Panc1 (cell line): ENCODE measurements around the gene FNBP1L.

Experiments used
- POLR2AphosphoS5 ChIP-seq: IDR thresholded peaks from 2 replicates; pipeline ENCODE4 v1.6.1; 2012; ENCODE audit warnings: mild to moderate bottlenecking, low read depth, low read length, moderate library complexity
- SIN3A ChIP-seq: IDR thresholded peaks from 2 replicates; pipeline ENCODE4 v1.6.1; 2012; ENCODE audit warnings: low read depth, mild to moderate bottlenecking, low read length, moderate library complexity, borderline replicate concordance; ENCODE audit not compliant: insufficient read depth
- TCF7L2 ChIP-seq: IDR thresholded peaks from 2 replicates; pipeline ENCODE4 v1.6.1; 2011; ENCODE audit warnings: mild to moderate bottlenecking, low read depth, low read length, inconsistent platforms
- TF ChIP-seq, protein P1 (sequence below): fragments of 450-650 bp; IDR thresholded peaks from 2 replicates; pipeline ENCODE4 v1.5.1; 2017; ENCODE audit warnings: mild to moderate bottlenecking
- TF ChIP-seq, protein P2 (sequence below), 2 experiments: IDR thresholded peaks; 2 replicates each; pipeline ENCODE4 v1.6.1; 2011 to 2012; ENCODE audit warnings: low read depth in 2 of 2, control low read depth in 1 of 2, low read length in 1 of 2, mild to moderate bottlenecking in 1 of 2, moderate library complexity in 1 of 2; ENCODE audit not compliant: insufficient read depth in 1 of 2

DNA sequence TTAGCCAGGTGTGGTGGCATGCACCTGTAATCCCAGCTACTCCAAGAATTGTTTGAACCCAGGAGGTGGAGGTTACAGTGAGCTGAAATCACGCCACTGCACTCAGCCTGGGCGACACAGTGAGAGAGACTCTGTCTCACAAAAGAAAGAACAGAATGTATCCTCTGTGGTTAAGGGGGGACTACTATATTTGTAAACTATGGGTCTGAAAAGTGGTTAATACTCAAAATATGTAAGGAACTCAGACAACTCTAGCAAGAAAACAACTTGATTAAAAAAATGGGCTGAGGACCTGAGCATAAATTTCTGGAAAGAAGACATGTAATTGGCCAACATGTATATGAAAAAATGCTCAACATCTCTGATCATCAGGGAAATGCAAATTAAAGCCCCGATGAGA is 11.2 kb downstream of the FNBP1L start:
- TF ChIP-seq, protein P1, sequence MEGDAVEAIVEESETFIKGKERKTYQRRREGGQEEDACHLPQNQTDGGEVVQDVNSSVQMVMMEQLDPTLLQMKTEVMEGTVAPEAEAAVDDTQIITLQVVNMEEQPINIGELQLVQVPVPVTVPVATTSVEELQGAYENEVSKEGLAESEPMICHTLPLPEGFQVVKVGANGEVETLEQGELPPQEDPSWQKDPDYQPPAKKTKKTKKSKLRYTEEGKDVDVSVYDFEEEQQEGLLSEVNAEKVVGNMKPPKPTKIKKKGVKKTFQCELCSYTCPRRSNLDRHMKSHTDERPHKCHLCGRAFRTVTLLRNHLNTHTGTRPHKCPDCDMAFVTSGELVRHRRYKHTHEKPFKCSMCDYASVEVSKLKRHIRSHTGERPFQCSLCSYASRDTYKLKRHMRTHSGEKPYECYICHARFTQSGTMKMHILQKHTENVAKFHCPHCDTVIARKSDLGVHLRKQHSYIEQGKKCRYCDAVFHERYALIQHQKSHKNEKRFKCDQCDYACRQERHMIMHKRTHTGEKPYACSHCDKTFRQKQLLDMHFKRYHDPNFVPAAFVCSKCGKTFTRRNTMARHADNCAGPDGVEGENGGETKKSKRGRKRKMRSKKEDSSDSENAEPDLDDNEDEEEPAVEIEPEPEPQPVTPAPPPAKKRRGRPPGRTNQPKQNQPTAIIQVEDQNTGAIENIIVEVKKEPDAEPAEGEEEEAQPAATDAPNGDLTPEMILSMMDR: no peak
- TF ChIP-seq POLR2AphosphoS5 (no peak), TCF7L2 (no peak), SIN3A (no peak)
- TF ChIP-seq, protein P2, sequence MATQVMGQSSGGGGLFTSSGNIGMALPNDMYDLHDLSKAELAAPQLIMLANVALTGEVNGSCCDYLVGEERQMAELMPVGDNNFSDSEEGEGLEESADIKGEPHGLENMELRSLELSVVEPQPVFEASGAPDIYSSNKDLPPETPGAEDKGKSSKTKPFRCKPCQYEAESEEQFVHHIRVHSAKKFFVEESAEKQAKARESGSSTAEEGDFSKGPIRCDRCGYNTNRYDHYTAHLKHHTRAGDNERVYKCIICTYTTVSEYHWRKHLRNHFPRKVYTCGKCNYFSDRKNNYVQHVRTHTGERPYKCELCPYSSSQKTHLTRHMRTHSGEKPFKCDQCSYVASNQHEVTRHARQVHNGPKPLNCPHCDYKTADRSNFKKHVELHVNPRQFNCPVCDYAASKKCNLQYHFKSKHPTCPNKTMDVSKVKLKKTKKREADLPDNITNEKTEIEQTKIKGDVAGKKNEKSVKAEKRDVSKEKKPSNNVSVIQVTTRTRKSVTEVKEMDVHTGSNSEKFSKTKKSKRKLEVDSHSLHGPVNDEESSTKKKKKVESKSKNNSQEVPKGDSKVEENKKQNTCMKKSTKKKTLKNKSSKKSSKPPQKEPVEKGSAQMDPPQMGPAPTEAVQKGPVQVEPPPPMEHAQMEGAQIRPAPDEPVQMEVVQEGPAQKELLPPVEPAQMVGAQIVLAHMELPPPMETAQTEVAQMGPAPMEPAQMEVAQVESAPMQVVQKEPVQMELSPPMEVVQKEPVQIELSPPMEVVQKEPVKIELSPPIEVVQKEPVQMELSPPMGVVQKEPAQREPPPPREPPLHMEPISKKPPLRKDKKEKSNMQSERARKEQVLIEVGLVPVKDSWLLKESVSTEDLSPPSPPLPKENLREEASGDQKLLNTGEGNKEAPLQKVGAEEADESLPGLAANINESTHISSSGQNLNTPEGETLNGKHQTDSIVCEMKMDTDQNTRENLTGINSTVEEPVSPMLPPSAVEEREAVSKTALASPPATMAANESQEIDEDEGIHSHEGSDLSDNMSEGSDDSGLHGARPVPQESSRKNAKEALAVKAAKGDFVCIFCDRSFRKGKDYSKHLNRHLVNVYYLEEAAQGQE (IDR thresholded peaks at IDR 0.05; ENCODE audit: insufficient read depth in 1 of 2, low read depth in 2 of 2, low read length in 1 of 2): no peak
